Esophagus squamous epithelium (tissue), 5 donors: Measurements from ENCODE around the gene C14orf39. TPM values are rescaled to one million over a fixed set of nuclear protein-coding genes. Genes with fewer than 3 reads are reported as not detected.
A peak's percentile ranks its signal among the peaks of the same experiment; 100 is the strongest.

Source experiments
- DNase-seq: peaks from one replicate; lab custom pipeline; 2025; lab: John Stamatoyannopoulos, UW
- H3K27ac ChIP-seq, 4 donors: fragments of 200-600 bp; sonication (generic); one replicate each; pipeline ENCODE4 v1.5.1; 2016 to 2019; ENCODE audit warnings: mild to moderate bottlenecking in 1 of 4
- H3K27me3 ChIP-seq, 4 donors: fragments of 200-600 bp; sonication (generic); 1 replicate in 3 of 4; 2 replicates in 1 of 4; pipeline versions ENCODE4 v1.5.1 to v1.6.0; 2017 to 2021; ENCODE audit warnings: antibody characterized with exemption in 1 of 4
- H3K36me3 ChIP-seq, 3 donors: fragments of 200-600 bp; sonication (generic); one replicate each; pipeline ENCODE4 v1.5.1; 2016 to 2019
- H3K4me1 ChIP-seq, 3 donors: fragments of 200-600 bp; sonication (generic); one replicate each; pipeline ENCODE4 v1.5.1; 2017 to 2019
- H3K4me3 ChIP-seq, 4 donors: fragments of 200-600 bp; sonication (generic); 1 replicate in 3 of 4; 2 replicates in 1 of 4; pipeline ENCODE4 v1.5.1; 2016 to 2019; ENCODE audit warnings: mild to moderate bottlenecking in 2 of 4, moderate library complexity in 1 of 4
- H3K9me3 ChIP-seq, 3 donors: fragments of 200-600 bp; sonication (generic); one replicate each; pipeline ENCODE4 v1.5.1; 2016 to 2019
- CTCF ChIP-seq, 6 experiments: fragments of 450-650 bp in 4 of 6; fragments of 200-600 bp in 2 of 6; sonication (generic) in 2 of 6; IDR thresholded peaks; one replicate each; pipeline ENCODE4 v1.5.1; 2016 to 2019; ENCODE audit warnings: antibody characterized with exemption in 6 of 6, mild to moderate bottlenecking in 4 of 6, moderate library complexity in 4 of 6
- POLR2A ChIP-seq, 4 donors: fragments of 450-650 bp; IDR thresholded peaks; one replicate each; pipeline ENCODE4 v1.6.1; 2017; ENCODE audit warnings: antibody characterized with exemption in 4 of 4, mild to moderate bottlenecking in 4 of 4, moderate library complexity in 3 of 4
- WGBS, 2 donors: methylation state at CpG; one replicate each; pipeline ENCODE4 v1.1.5; 2018; 5-methylcytosine and 5-hydroxymethylcytosine counted together
- intact Hi-C: fragments of 100-400 bp; cut with DNase I; formaldehyde crosslinking; loops from one replicate; pipeline ENCODE4 v1.15.0; 2022
- total RNA-seq, 4 donors: library from RNA; depleted of rRNA; stranded (reverse); fragments of >200 nt; gene quantifications; one replicate each; pipeline ENCODE4 v1.1.0, GENCODE V29; 2016
- donor health status: DM: yes; HTN: yes; CAD: no.

The C14orf39 gene
- not detected for total RNA-seq

- WGBS, 2 donors = 7 to 14% methylated on average over 15 of the region's 57 CpGs
- Histone ChIP-seq H3K27me3 (peaks cover 0 to 64% (median 17%) of the 10 kb centered on the region in 4 donors), H3K9me3 (no peaks in the 10 kb centered on the region), H3K36me3 (no peaks in the 10 kb centered on the region), H3K4me3 (peak within 1 kb of the TSS in 2 of 4 donors; percentile 18 to 19), H3K4me1 (peaks cover 0 to 12% (median 0%) of the 10 kb centered on the region in 3 donors), H3K27ac (no peak within 1 kb of the TSS)
- DNase-seq = no peak
- TF ChIP-seq POLR2A (IDR thresholded peaks at IDR 0.05) = no peak
- no peak for TF ChIP-seq CTCF (IDR thresholded peaks at IDR 0.05)
- intact Hi-C loops = no loop called here
These were observed at the start of gene C14orf39 for GRCh38 chr14:60485598-60486251. Gene C14orf39 (minus strand): TSS chr14:60486063. CDS start chr14:60485078, 985 bp downstream.

- Histone ChIP-seq H3K4me1 (no peaks in the 10 kb centered on the region), H3K36me3 (no peaks in the 10 kb centered on the region), H3K27me3 (peaks cover 0 to 11% (median 0%) of the 10 kb centered on the region in 4 donors), H3K27ac (no peak overlapping the region), H3K9me3 (no peaks in the 10 kb centered on the region), H3K4me3 (no peak overlapping the region)
- TF ChIP-seq CTCF (IDR thresholded peaks at IDR 0.05) (no peak), POLR2A (IDR thresholded peaks at IDR 0.05) (no peak)
- DNase-seq = no peak
- 29 to 44% methylated on average over 3 of the region's 3 CpGs for WGBS, 2 donors
- intact Hi-C loops = no loop called here
These were observed 46.6 kb upstream of the C14orf39 start for GRCh38 chr14:60532442-60532841.

- H3K27me3 ChIP-seq = peaks cover 8 to 96% (median 30%) of the 10 kb centered on the region in 4 donors
- peaks cover 12 to 28% (median 14%) of the 10 kb centered on the region in 3 donors for H3K4me1 ChIP-seq
- no peak for TF ChIP-seq CTCF (IDR thresholded peaks at IDR 0.05)
- TF ChIP-seq POLR2A (IDR thresholded peaks at IDR 0.05) = no peak
- no peak for DNase-seq
- H3K9me3 ChIP-seq = peaks cover 0 to 5% (median 0%) of the 10 kb centered on the region in 3 donors
- no peak overlapping the region for H3K27ac ChIP-seq
- 14 to 15% methylated on average over 24 to 39 of the region's 66 CpGs for WGBS, 2 donors
- no peaks in the 10 kb centered on the region for H3K36me3 ChIP-seq
- intact Hi-C loops = no loop called here
- H3K4me3 ChIP-seq = peak overlapping the region in 2 of 4 donors; percentile 40 to 58
These were observed 29.8 kb upstream of the C14orf39 start for GRCh38 chr14:60515511-60516289.

- Histone ChIP-seq H3K27ac (no peak overlapping the region), H3K36me3 (no peaks in the 10 kb centered on the region), H3K27me3 (peaks cover 8 to 97% (median 34%) of the 10 kb centered on the region in 4 donors), H3K4me3 (peak overlapping the region; percentile 5 to 58 (median 31)), H3K9me3 (peaks cover 0 to 5% (median 0%) of the 10 kb centered on the region in 3 donors), H3K4me1 (peaks cover 14 to 36% (median 14%) of the 10 kb centered on the region in 3 donors)
- WGBS, 2 donors = 4 to 9% methylated on average over 11 to 12 of the region's 79 CpGs
- TF ChIP-seq CTCF (IDR thresholded peaks at IDR 0.05) = peak in 1 of 6 experiments; percentile 30
- TF ChIP-seq POLR2A (IDR thresholded peaks at IDR 0.05) = no peak
- no peak for DNase-seq
- intact Hi-C loops = no loop called here
These were observed 29.1 kb upstream of the C14orf39 start for GRCh38 chr14:60514741-60515491.
